Testis (tissue), 2 donors: Measurements from ENCODE around the gene MGAT3.

ENCODE experiments used
- POLR2A ChIP-seq: fragments of 450-650 bp; IDR thresholded peaks from one replicate; pipeline ENCODE4 v1.6.1; 2017; ENCODE audit warnings: antibody characterized with exemption, mild to moderate bottlenecking, moderate library complexity
- TF ChIP-seq, protein P1 (sequence below), 3 experiments: fragments of 450-650 bp in 2 of 3; fragments of 200-600 bp in 1 of 3; sonication (generic) in 1 of 3; IDR thresholded peaks; one replicate each; pipeline ENCODE4 v1.5.1; 2016 to 2019; ENCODE audit warnings: antibody characterized with exemption in 3 of 3, mild to moderate bottlenecking in 2 of 3, moderate library complexity in 1 of 3

GRCh38 chr22:39439170-39439569, 17.6 kb upstream of the MGAT3 start:
- TF ChIP-seq POLR2A, result no peak
- TF ChIP-seq, protein P1, sequence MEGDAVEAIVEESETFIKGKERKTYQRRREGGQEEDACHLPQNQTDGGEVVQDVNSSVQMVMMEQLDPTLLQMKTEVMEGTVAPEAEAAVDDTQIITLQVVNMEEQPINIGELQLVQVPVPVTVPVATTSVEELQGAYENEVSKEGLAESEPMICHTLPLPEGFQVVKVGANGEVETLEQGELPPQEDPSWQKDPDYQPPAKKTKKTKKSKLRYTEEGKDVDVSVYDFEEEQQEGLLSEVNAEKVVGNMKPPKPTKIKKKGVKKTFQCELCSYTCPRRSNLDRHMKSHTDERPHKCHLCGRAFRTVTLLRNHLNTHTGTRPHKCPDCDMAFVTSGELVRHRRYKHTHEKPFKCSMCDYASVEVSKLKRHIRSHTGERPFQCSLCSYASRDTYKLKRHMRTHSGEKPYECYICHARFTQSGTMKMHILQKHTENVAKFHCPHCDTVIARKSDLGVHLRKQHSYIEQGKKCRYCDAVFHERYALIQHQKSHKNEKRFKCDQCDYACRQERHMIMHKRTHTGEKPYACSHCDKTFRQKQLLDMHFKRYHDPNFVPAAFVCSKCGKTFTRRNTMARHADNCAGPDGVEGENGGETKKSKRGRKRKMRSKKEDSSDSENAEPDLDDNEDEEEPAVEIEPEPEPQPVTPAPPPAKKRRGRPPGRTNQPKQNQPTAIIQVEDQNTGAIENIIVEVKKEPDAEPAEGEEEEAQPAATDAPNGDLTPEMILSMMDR (IDR thresholded peaks at IDR 0.05), result no peak
